IgD-negative memory B cell (primary cell): Measurements from ENCODE around the gene SLC27A1. TPM values are rescaled to one million over a fixed set of nuclear protein-coding genes. Genes with fewer than 3 reads are reported as not detected.
"Not testable (repeated sequence)": the region's sequence is repeated elsewhere in the genome, so short reads cannot be mapped to it uniquely, and the experiment has no call there.

Source experiments
- H3K27ac Mint-ChIP-seq, 3 donors: one replicate each; pipeline ENCODE4 v1.8.0; 2020 to 2022; ENCODE audit warnings: mild to moderate bottlenecking in 3 of 3, mixed read lengths in 3 of 3, moderate library complexity in 1 of 3
- H3K27me3 Mint-ChIP-seq: one replicate; pipeline ENCODE4 v1.8.0; 2021; ENCODE audit warnings: mixed read lengths
- H3K36me3 Mint-ChIP-seq: one replicate; pipeline ENCODE4 v1.8.0; 2020; ENCODE audit warnings: mild to moderate bottlenecking, mixed read lengths
- H3K4me1 Mint-ChIP-seq, 3 donors: one replicate each; pipeline ENCODE4 v1.8.0; 2020 to 2022; ENCODE audit warnings: mixed read lengths in 3 of 3, mild to moderate bottlenecking in 1 of 3
- H3K4me3 Mint-ChIP-seq, 4 donors: one replicate each; pipeline ENCODE4 v1.8.0; 2020 to 2022; ENCODE audit warnings: mild to moderate bottlenecking in 4 of 4, mixed read lengths in 4 of 4, moderate library complexity in 3 of 4
- H3K9me3 Mint-ChIP-seq, 3 donors: one replicate each; pipeline ENCODE4 v1.8.0; 2020 to 2021; ENCODE audit warnings: mixed read lengths in 3 of 3, mild to moderate bottlenecking in 1 of 3
- polyA plus RNA-seq: library from polyadenylated mRNA; unstranded; fragments of 300-500 nt; fragmentation: Illumina TruSeq; gene quantifications from one replicate; pipeline ENCODE4 v1.2.3, GENCODE V29; 2021

Gene SLC27A1
- polyA plus RNA-seq, 1 donor from 2014 or later = 4.5 TPM

DNA sequence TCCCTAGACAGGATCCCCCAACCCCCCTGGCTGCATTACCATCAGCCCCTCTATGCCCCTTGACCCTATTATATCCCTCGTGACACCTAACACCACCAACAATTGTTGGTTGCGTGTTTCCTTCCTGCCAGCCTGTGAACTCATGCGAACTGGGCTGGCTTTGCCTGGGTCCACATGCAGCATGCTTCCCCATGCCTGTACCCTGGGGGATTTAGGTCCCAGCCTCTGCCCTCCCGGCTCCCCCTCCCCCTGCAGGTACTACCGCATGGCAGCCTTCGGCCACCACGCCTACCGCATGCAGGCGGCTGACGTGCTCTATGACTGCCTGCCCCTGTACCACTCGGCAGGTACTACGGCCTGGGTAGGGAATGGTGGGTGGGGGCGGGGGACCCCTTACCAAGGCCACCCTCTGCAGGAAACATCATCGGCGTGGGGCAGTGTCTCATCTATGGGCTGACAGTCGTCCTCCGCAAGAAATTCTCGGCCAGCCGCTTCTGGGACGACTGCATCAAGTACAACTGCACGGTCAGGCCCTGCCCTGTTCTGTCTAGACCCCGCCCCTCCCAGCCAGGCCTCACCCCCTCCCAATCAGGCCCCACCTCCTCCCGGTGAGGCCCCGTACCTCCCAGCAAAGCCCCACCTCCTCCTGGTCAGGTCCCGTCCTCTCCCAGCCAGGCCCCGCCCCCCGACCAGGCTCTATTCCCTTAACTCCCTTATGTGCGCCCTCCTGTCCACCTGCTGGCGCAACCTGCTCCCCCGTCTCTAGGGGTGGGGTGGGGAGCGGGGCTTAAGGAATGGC is 18.5 kb downstream of the SLC27A1 start:
- peaks cover 3 to 12% (median 10%) of the 10 kb centered on the region in 3 donors for H3K4me1 Mint-ChIP-seq
- H3K36me3 Mint-ChIP-seq = no peaks in the 10 kb centered on the region
- H3K27ac Mint-ChIP-seq = peak overlapping the region in 1 of 3 donors; percentile 3
- peak overlapping the region in 3 of 4 donors; percentile 70 to 92 (median 87) for H3K4me3 Mint-ChIP-seq
- H3K27me3 Mint-ChIP-seq = no peaks in the 10 kb centered on the region
- no peaks in the 10 kb centered on the region for H3K9me3 Mint-ChIP-seq

- H3K4me3 Mint-ChIP-seq = peak overlapping the region in 2 of 4 donors; percentile 38 to 92
- H3K27ac Mint-ChIP-seq = peak overlapping the region in 1 of 3 donors; percentile 25
- peaks cover 3 to 12% (median 10%) of the 10 kb centered on the region in 3 donors for H3K4me1 Mint-ChIP-seq
- H3K27me3 Mint-ChIP-seq = no peaks in the 10 kb centered on the region
- no peaks in the 10 kb centered on the region for H3K36me3 Mint-ChIP-seq
- no peaks in the 10 kb centered on the region for H3K9me3 Mint-ChIP-seq
These were observed 19.2 kb downstream of the SLC27A1 start for GRCh38 chr19:17489392-17490030.

DNA sequence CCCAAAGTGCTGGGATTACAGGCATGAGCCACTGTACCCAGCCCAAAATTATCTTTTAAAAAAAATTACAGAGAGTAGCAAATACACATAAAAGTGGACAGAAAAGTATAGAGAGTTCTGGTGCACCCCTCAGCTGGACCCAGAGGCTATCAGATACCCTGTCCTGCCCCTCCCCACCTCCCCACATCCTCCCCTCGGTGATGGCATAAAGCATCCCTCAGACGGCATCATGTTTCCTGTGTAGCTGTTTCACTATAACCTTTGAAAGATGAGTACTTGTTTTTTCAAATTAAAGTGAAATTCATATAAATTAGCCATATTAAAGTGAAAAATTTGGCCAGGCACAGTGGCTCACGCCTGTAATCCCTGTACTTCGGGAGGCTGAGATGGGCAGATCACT is 20.1 kb downstream of the SLC27A1 start:
- peaks cover 3 to 12% (median 10%) of the 10 kb centered on the region in 3 donors for H3K4me1 Mint-ChIP-seq
- H3K36me3 Mint-ChIP-seq = no peaks in the 10 kb centered on the region
- no peaks in the 10 kb centered on the region for H3K27me3 Mint-ChIP-seq
- H3K9me3 Mint-ChIP-seq = no peaks in the 10 kb centered on the region
- H3K4me3 Mint-ChIP-seq = no peak overlapping the region
- no peak overlapping the region for H3K27ac Mint-ChIP-seq

- H3K27me3 Mint-ChIP-seq = no peaks in the 10 kb centered on the region
- H3K9me3 Mint-ChIP-seq = no peaks in the 10 kb centered on the region
- H3K4me3 Mint-ChIP-seq = no peak overlapping the region
- H3K27ac Mint-ChIP-seq = no peak overlapping the region
- H3K36me3 Mint-ChIP-seq = no peaks in the 10 kb centered on the region
- peaks cover 12 to 19% (median 16%) of the 10 kb centered on the region in 3 donors for H3K4me1 Mint-ChIP-seq
These were observed 21.0 kb downstream of the SLC27A1 start for GRCh38 chr19:17491287-17491686.

DNA sequence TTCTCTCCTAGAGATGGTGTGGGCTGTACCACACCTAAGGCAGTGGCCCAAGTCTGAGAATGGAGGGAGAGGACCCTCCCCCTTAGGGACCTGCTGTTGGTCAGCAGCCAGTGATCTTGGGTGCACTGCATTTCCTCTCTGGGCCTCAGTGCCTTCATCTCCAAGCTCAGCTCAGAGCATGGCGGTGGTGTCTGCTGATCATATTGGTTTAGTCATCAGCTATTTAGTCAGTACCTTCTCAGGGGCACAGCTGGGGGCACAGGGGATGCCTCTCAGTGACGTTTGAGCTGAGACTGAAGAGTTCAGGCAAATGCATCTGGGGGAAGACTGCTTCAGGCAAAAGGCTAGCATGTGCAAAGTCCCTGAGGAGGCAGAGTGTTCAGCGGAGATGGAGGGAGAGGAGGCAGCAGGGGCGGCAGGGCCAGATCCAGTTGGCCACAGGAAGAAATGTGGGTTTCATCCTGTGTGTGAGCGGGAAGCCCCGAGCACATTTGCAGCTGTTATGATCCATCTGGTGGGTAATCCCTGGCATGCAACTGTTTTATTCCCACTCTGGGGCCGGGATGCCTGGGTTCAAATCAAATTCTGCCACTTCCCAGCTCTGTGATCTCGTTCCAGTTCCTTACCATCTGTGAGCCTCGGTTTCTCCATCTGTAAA is 25.4 kb downstream of the SLC27A1 start:
- peaks cover 4% of the 10 kb centered on the region for H3K36me3 Mint-ChIP-seq
- no peaks in the 10 kb centered on the region for H3K9me3 Mint-ChIP-seq
- peaks cover 1% of the 10 kb centered on the region for H3K27me3 Mint-ChIP-seq
- H3K4me3 Mint-ChIP-seq = peak overlapping the region in 1 of 4 donors; percentile 28
- peak overlapping the region in 1 of 3 donors; percentile 39 for H3K27ac Mint-ChIP-seq
- H3K4me1 Mint-ChIP-seq = peaks cover 16 to 20% (median 19%) of the 10 kb centered on the region in 3 donors

DNA sequence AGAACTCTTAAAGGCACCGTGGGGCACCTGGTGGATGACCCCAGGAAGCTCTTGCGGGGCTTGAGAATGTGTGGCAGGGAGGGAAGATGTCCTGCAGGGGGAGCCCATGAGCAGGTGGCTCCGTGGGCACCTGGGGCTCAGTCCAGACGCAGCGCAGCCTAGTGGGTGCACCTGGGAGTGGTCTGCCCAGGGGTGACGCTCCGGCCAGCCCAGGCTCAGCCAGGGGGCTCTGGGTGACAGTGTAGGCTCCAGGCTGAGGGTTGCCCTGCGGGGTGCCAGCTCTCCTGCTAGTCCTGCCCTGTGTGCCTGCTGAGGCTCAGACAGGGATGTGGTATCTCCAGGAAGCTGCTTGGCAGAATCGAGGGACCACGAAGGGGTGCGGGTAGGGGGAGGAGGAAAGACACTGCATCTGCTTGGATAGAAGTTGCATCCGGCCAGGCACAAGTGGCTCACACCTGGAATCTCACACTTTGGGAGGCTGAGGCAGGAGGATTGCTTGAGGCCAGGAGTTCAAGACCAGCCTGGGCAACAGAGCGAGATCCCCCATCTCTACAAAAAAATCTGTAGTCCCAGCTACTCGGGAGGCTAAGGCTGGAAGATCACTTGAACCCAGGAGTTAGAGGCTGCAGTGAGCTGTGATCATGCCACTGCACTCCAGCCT is 26.1 kb downstream of the SLC27A1 start:
- Mint-ChIP-seq H3K4me1 (peaks cover 16 to 20% (median 20%) of the 10 kb centered on the region in 3 donors), H3K4me3 (peak overlapping the region in 1 of 4 donors; percentile 28), H3K9me3 (no peaks in the 10 kb centered on the region), H3K36me3 (peaks cover 4% of the 10 kb centered on the region), H3K27me3 (peaks cover 1% of the 10 kb centered on the region), H3K27ac (peak overlapping the region in 1 of 3 donors; percentile 39)

GRCh38 chr19:17497149-17497798 is 26.9 kb downstream of the SLC27A1 start:
- Mint-ChIP-seq H3K4me1 (peaks cover 16 to 20% (median 20%) of the 10 kb centered on the region in 3 donors), H3K27me3 (peaks cover 1% of the 10 kb centered on the region), H3K36me3 (peaks cover 4% of the 10 kb centered on the region), H3K27ac (no peak overlapping the region), H3K4me3 (no peak overlapping the region), H3K9me3 (no peaks in the 10 kb centered on the region)

DNA sequence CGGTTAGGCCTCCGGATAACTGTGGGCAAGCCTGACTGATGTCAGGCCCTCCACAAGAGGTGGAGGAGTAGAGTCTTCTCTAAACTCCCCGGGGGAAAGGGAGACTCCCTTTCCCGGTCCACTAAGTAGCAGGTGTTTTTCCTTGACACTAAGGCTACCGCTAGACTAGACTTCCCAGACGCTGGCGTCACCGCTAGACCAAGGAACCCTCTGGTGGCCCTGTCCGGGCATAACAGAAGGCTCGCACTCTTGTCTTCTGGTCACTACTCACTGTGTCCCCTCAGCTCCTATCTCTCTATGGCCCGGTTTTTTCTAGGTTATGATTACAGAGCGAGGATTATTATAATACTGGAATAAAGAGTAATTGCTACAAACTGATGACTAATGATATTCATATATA is 28.7 kb downstream of the SLC27A1 start:
- peak overlapping the region in 1 of 3 donors; percentile 50 for H3K27ac Mint-ChIP-seq
- not testable (repeated sequence) for H3K4me3 Mint-ChIP-seq, H3K27me3 Mint-ChIP-seq, H3K9me3 Mint-ChIP-seq, H3K36me3 Mint-ChIP-seq
- H3K4me1 Mint-ChIP-seq = peaks cover 20 to 22% (median 21%) of the 10 kb centered on the region in 3 donors

DNA sequence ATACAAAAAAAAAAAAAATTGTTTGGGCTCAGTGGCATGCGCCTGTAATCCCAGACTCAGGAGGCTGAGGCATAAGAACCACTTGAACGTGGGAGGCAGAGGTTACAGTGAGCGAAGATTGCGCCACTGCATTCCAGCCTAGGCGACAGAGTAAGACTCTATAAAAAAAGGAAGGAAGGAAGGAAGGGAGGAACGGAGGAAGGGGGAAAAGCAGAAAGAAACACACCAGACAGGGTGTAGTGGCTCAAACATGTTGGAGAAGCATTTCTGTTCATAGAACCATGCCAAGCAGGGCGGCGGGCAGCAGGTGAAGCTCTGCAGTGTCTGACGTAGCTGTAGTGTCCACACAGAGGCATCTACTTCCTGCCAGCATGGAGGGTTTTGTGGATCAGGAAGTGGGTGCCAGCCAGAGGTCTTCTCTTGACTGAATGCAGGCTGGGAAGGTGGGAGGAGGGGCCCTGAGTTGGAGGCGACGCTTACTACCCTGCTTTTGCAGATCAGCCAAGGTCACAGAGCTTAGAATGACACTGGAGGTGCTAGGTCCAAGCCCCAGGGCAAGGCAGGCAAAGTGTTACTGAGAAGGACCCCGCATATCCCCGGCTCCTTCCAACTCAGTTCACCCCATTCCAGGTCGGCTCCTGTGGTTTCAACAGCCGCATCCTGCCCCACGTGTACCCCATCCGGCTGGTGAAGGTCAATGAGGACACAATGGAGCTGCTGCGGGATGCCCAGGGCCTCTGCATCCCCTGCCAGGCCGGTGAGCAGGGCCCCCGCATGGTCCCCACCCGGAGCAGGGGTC is 29.5 kb downstream of the SLC27A1 start:
- H3K36me3 Mint-ChIP-seq = peaks cover 4% of the 10 kb centered on the region
- peak overlapping the region in 2 of 3 donors; percentile 29 to 91 for H3K27ac Mint-ChIP-seq
- peaks cover 1% of the 10 kb centered on the region for H3K27me3 Mint-ChIP-seq
- H3K9me3 Mint-ChIP-seq = no peaks in the 10 kb centered on the region
- H3K4me1 Mint-ChIP-seq = peaks cover 20 to 22% (median 21%) of the 10 kb centered on the region in 3 donors
- H3K4me3 Mint-ChIP-seq = no peak overlapping the region

DNA sequence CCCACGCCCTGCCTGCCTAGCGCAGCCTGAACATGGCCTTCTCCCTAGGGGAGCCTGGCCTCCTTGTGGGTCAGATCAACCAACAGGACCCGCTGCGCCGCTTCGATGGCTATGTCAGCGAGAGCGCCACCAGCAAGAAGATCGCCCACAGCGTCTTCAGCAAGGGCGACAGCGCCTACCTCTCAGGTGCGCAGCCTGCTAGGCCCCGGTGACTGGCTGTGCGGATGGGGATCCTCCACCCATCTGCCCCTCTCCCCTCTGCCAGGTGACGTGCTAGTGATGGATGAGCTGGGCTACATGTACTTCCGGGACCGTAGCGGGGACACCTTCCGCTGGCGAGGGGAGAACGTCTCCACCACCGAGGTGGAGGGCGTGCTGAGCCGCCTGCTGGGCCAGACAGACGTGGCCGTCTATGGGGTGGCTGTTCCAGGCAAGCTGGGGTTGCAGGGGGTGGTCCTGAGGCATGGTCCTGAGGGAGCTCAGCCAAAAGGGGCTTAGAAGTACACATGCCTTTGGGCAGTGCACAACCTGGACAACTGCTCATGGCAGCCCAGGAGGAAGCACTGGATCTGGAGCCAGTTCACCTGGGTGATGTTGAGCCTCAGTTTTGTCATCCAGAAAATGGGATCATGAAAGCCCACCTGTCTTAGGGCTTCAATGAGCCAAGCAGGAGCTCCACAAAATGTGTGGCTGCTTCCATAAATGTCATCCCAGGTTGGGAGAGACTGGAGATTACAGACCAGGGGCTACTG is 30.3 kb downstream of the SLC27A1 start:
- Mint-ChIP-seq H3K4me3 (no peak overlapping the region), H3K4me1 (peaks cover 19 to 22% (median 20%) of the 10 kb centered on the region in 3 donors)

DNA sequence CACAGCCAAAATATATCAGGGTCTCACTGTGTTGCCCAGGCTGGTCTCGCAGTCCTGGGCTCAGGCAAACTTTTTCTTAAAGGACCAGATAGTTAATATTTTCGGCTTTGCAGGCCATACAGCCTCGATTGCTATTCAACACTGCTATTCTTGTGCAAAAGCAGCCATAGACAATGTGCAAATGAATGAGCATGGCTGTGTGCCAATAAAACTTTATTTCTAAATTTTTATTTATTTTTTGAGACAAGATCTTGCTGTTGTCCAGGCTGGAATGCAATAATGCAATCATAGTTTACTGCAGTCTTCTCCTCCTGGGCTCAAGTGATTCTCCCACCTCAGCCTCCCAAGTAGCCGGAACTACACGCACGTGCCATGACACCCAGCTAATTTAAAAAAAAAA is 32.9 kb downstream of the SLC27A1 start:
- Mint-ChIP-seq H3K4me3 (no peak overlapping the region), H3K4me1 (peaks cover 8 to 14% (median 11%) of the 10 kb centered on the region in 3 donors), H3K27ac (no peak overlapping the region), H3K27me3 (peaks cover 1% of the 10 kb centered on the region), H3K9me3 (no peaks in the 10 kb centered on the region), H3K36me3 (peaks cover 4% of the 10 kb centered on the region)

More for the DNA sequence above, 30.3 kb downstream of the SLC27A1 start:
- Mint-ChIP-seq H3K27me3 (peaks cover 1% of the 10 kb centered on the region), H3K27ac (no peak overlapping the region), H3K9me3 (no peaks in the 10 kb centered on the region), H3K36me3 (peaks cover 4% of the 10 kb centered on the region)

DNA sequence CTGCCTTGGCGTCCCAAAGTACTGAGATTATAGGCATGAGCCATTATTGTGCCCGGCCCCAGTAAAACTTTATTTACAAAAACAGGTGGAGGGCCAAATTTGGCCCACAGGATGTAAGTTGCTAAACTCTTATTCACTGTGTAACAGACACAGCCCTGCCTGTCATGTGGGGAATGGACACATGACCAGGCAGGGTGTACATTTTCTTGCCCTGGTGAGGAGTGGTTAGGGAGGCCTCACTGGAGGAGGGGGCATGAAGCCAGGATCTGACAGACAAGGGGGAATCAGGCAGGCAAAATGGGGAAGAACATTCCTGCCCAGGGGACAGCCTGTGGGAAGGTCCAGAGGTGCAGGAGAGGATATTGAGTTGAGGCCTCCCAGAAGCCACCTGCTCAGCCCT is 33.7 kb downstream of the SLC27A1 start:
- H3K27me3 Mint-ChIP-seq = peaks cover 1% of the 10 kb centered on the region
- no peaks in the 10 kb centered on the region for H3K9me3 Mint-ChIP-seq
- peak overlapping the region in 1 of 3 donors; percentile 80 for H3K27ac Mint-ChIP-seq
- H3K4me3 Mint-ChIP-seq = peak overlapping the region in 1 of 4 donors; percentile 12
- H3K4me1 Mint-ChIP-seq = peaks cover 3 to 17% (median 5%) of the 10 kb centered on the region in 3 donors
- H3K36me3 Mint-ChIP-seq = peaks cover 4% of the 10 kb centered on the region

- H3K4me1 Mint-ChIP-seq = peaks cover 3 to 17% (median 5%) of the 10 kb centered on the region in 3 donors
- peaks cover 4% of the 10 kb centered on the region for H3K36me3 Mint-ChIP-seq
- H3K4me3 Mint-ChIP-seq = no peak overlapping the region
- no peak overlapping the region for H3K27ac Mint-ChIP-seq
- no peaks in the 10 kb centered on the region for H3K9me3 Mint-ChIP-seq
- H3K27me3 Mint-ChIP-seq = peaks cover 1% of the 10 kb centered on the region
These were observed 34.1 kb downstream of the SLC27A1 start for GRCh38 chr19:17504456-17504855.
